Vagina (tissue), 2 donors: ENCODE measurements around the gene DBR1.

Source experiments
- CTCF ChIP-seq, 3 experiments: fragments of 450-650 bp in 2 of 3; fragments of 200-600 bp in 1 of 3; sonication (generic) in 1 of 3; IDR thresholded peaks; one replicate each; pipeline ENCODE4 v1.5.1; 2017 to 2019; ENCODE audit warnings: antibody characterized with exemption in 3 of 3, mild to moderate bottlenecking in 2 of 3, moderate library complexity in 2 of 3
- POLR2AphosphoS5 ChIP-seq, 2 donors: sonication (generic); formaldehyde crosslinking; IDR thresholded peaks; one replicate each; pipeline ENCODE4 v1.9.0; 2017; ENCODE audit warnings: antibody characterized with exemption in 2 of 2, mild to moderate bottlenecking in 2 of 2, low read depth in 1 of 2; ENCODE audit not compliant: insufficient read depth in 1 of 2

- TF ChIP-seq CTCF (IDR thresholded peaks at IDR 0.05) (no peak), POLR2AphosphoS5 (IDR thresholded peaks at IDR 0.05; ENCODE audit: insufficient read depth in 1 of 2, low read depth in 1 of 2) (no peak)
Measured at GRCh38 chr3:138210528-138210927, 35.8 kb upstream of the DBR1 start.
